ENCODE data around the gene ANP32B. TPM values are rescaled to one million over a fixed set of nuclear protein-coding genes. Genes with fewer than 3 reads are reported as not detected.

The ANP32B gene
- total and polyA plus RNA-seq, 4 experiments from 2014 or later = 70.4 to 168 (median 128) TPM

GRCh38 chr9:98043915-98044314 is 60.8 kb downstream of the ANP32B start:
- Mint-ChIP-seq H3K9me3 (peaks cover 0 to 5% (median 0%) of the 10 kb centered on the region in 8 donors), H3K27ac (no peak overlapping the region), H3K4me1 (peaks cover 9 to 25% (median 12%) of the 10 kb centered on the region in 4 donors), H3K36me3 (no peaks in the 10 kb centered on the region), H3K27me3 (peaks cover 4 to 7% of the 10 kb centered on the region in 2 donors), H3K4me3 (no peak overlapping the region)
- DNase-seq = no peak
- POLR2A ChIA-PET (ENCODE audit: partially characterized antibody) = no interaction called here
- Histone ChIP-seq H3K27me3 (ENCODE audit: insufficient read depth, low read length) (no peaks in the 10 kb centered on the region), H3K4me3 (ENCODE audit: low read length in 2 of 2) (no peak overlapping the region), H3K4me1 (ENCODE audit: insufficient read depth, low read length) (peaks cover 22% of the 10 kb centered on the region), H3K27ac (ENCODE audit: low read depth, low read length) (no peak overlapping the region), H3K9me3 (ENCODE audit: control insufficient read depth in 1 of 2, low read length in 2 of 2) (no peaks in the 10 kb centered on the region), H3K36me3 (ENCODE audit: insufficient read depth, low read length) (no peaks in the 10 kb centered on the region)
- CTCF ChIA-PET (ENCODE audit: partially characterized antibody) = interaction anchor here (0.9 to 2.8 kb wide), 7 partner anchors 9 to 220 kb away, joined by 3 to 21 read pairs (median 5); partner anchors contain the start of gene TRMO
- intact Hi-C loops (cut with micrococcal nuclease) = no loop called here

- Mint-ChIP-seq H3K9me3 (peaks cover 0 to 5% (median 0%) of the 10 kb centered on the region in 8 donors), H3K36me3 (no peaks in the 10 kb centered on the region), H3K4me3 (peak overlapping the region; percentile 65 to 88 (median 80)), H3K4me1 (peaks cover 11 to 31% (median 15%) of the 10 kb centered on the region in 4 donors), H3K27ac (peak overlapping the region; percentile 29 to 97 (median 89)), H3K27me3 (no peaks in the 10 kb centered on the region)
- Histone ChIP-seq H3K27ac (ENCODE audit: low read depth, low read length) (peak overlapping the region; percentile 9), H3K4me3 (ENCODE audit: low read length in 2 of 2) (peak overlapping the region; percentile 9 to 15), H3K36me3 (ENCODE audit: insufficient read depth, low read length) (no peaks in the 10 kb centered on the region), H3K9me3 (ENCODE audit: control insufficient read depth in 1 of 2, low read length in 2 of 2) (no peaks in the 10 kb centered on the region), H3K4me1 (ENCODE audit: insufficient read depth, low read length) (peaks cover 22% of the 10 kb centered on the region), H3K27me3 (ENCODE audit: insufficient read depth, low read length) (no peaks in the 10 kb centered on the region)
- CTCF ChIA-PET (ENCODE audit: partially characterized antibody) = interaction anchor here (0.6 to 2.8 kb wide), 16 partner anchors 8 to 218 kb away, joined by 3 to 21 read pairs (median 4); partner anchors contain the start of genes NANS, TBC1D2 and TRMO
- intact Hi-C loops (cut with micrococcal nuclease) = loop anchor here (1.0 kb wide), 1 partner anchor 11 kb away; the partner anchor contains the start of gene NANS
- DNase-seq = peak; percentile 60 to 80 (median 71)
- POLR2A ChIA-PET (ENCODE audit: partially characterized antibody) = interaction anchor here (0.8 to 2.1 kb wide), 11 partner anchors 11 to 348 kb away, joined by 3 to 19 read pairs (median 4); partner anchors contain the start of genes NANS, TBC1D2, TRIM14 and TRMO
Observed at GRCh38 chr9:98045234-98046179, 62.4 kb downstream of the ANP32B start.

GRCh38 chr9:98046180-98046543 is 63.0 kb downstream of the ANP32B start:
- H3K27me3 ChIP-seq (ENCODE audit: insufficient read depth, low read length) = no peaks in the 10 kb centered on the region
- no peaks in the 10 kb centered on the region for H3K36me3 ChIP-seq (ENCODE audit: insufficient read depth, low read length)
- Mint-ChIP-seq H3K4me3 (peak overlapping the region in 5 of 8 donors; percentile 76 to 88 (median 84)), H3K27ac (peak overlapping the region in 5 of 7 donors; percentile 29 to 95 (median 85)), H3K27me3 (no peaks in the 10 kb centered on the region), H3K9me3 (peaks cover 0 to 5% (median 0%) of the 10 kb centered on the region in 8 donors), H3K4me1 (peaks cover 11 to 35% (median 15%) of the 10 kb centered on the region in 4 donors), H3K36me3 (no peaks in the 10 kb centered on the region)
- POLR2A ChIA-PET (ENCODE audit: partially characterized antibody) = interaction anchor here (0.8 to 2.6 kb wide), 11 partner anchors 11 to 210 kb away, joined by 3 to 19 read pairs (median 7); partner anchors contain the start of genes NANS, TBC1D2, TRIM14 and TRMO
- H3K27ac ChIP-seq (ENCODE audit: low read depth, low read length) = no peak overlapping the region
- CTCF ChIA-PET (ENCODE audit: partially characterized antibody) = interaction anchor here (0.6 to 2.8 kb wide), 12 partner anchors 10 to 217 kb away, joined by 3 to 21 read pairs (median 6); partner anchors contain the start of genes NANS and TRMO
- no peak overlapping the region for H3K4me3 ChIP-seq (ENCODE audit: low read length in 2 of 2)
- no peaks in the 10 kb centered on the region for H3K9me3 ChIP-seq (ENCODE audit: control insufficient read depth in 1 of 2, low read length in 2 of 2)
- DNase-seq = no peak
- intact Hi-C loops (cut with micrococcal nuclease) = no loop called here
- H3K4me1 ChIP-seq (ENCODE audit: insufficient read depth, low read length) = peaks cover 22% of the 10 kb centered on the region

GRCh38 chr9:98047002-98047401 is 63.9 kb downstream of the ANP32B start:
- DNase-seq = no peak
- peak overlapping the region in 1 of 8 donors; percentile 20 for H3K4me3 Mint-ChIP-seq
- intact Hi-C loops (cut with micrococcal nuclease) = no loop called here
- H3K27me3 Mint-ChIP-seq = no peaks in the 10 kb centered on the region
- H3K9me3 Mint-ChIP-seq = peaks cover 0 to 5% (median 0%) of the 10 kb centered on the region in 8 donors
- peaks cover 11 to 38% (median 15%) of the 10 kb centered on the region in 4 donors for H3K4me1 Mint-ChIP-seq
- no peaks in the 10 kb centered on the region for H3K9me3 ChIP-seq (ENCODE audit: control insufficient read depth in 1 of 2, low read length in 2 of 2)
- no peaks in the 10 kb centered on the region for H3K36me3 Mint-ChIP-seq
- H3K27ac ChIP-seq (ENCODE audit: low read depth, low read length) = no peak overlapping the region
- H3K4me1 ChIP-seq (ENCODE audit: insufficient read depth, low read length) = peaks cover 22% of the 10 kb centered on the region
- POLR2A ChIA-PET (ENCODE audit: partially characterized antibody) = interaction anchor here (0.8 to 2.6 kb wide), 3 partner anchors 10 to 125 kb away, joined by 4 to 11 read pairs (median 5); partner anchors contain the start of genes NANS and TRMO
- no peaks in the 10 kb centered on the region for H3K36me3 ChIP-seq (ENCODE audit: insufficient read depth, low read length)
- no peak overlapping the region for H3K4me3 ChIP-seq (ENCODE audit: low read length in 2 of 2)
- CTCF ChIA-PET (ENCODE audit: partially characterized antibody) = interaction anchor here (1.4 to 2.5 kb wide), 4 partner anchors 10 to 159 kb away, joined by 4 to 11 read pairs (median 6); partner anchors contain the start of gene NANS
- no peaks in the 10 kb centered on the region for H3K27me3 ChIP-seq (ENCODE audit: insufficient read depth, low read length)
- H3K27ac Mint-ChIP-seq = peak overlapping the region in 1 of 7 donors; percentile 80

- no peak for DNase-seq
- no peak overlapping the region for H3K4me3 Mint-ChIP-seq
- H3K9me3 Mint-ChIP-seq = peaks cover 0 to 5% (median 0%) of the 10 kb centered on the region in 8 donors
- CTCF ChIA-PET (ENCODE audit: partially characterized antibody) = interaction anchor here (1.0 kb wide), 1 partner anchor 67 kb away, joined by 3 read pairs; the partner anchor contains the start of gene ANP32B
- intact Hi-C loops (cut with micrococcal nuclease) = no loop called here
- no peaks in the 10 kb centered on the region for H3K36me3 Mint-ChIP-seq
- no peak overlapping the region for H3K27ac ChIP-seq (ENCODE audit: low read depth, low read length)
- no peak overlapping the region for H3K4me3 ChIP-seq (ENCODE audit: low read length in 2 of 2)
- no peaks in the 10 kb centered on the region for H3K27me3 Mint-ChIP-seq
- no peaks in the 10 kb centered on the region for H3K36me3 ChIP-seq (ENCODE audit: insufficient read depth, low read length)
- H3K9me3 ChIP-seq (ENCODE audit: control insufficient read depth in 1 of 2, low read length in 2 of 2) = no peaks in the 10 kb centered on the region
- H3K4me1 Mint-ChIP-seq = peaks cover 11 to 38% (median 15%) of the 10 kb centered on the region in 4 donors
- peak overlapping the region in 1 of 7 donors; percentile 41 for H3K27ac Mint-ChIP-seq
- H3K4me1 ChIP-seq (ENCODE audit: insufficient read depth, low read length) = peaks cover 22% of the 10 kb centered on the region
- H3K27me3 ChIP-seq (ENCODE audit: insufficient read depth, low read length) = no peaks in the 10 kb centered on the region
- POLR2A ChIA-PET (ENCODE audit: partially characterized antibody) = interaction anchor here (1.3 kb wide), 1 partner anchor 206 kb away, joined by 4 read pairs; the partner anchor contains the start of gene TBC1D2
Observed at GRCh38 chr9:98049288-98050072, 66.3 kb downstream of the ANP32B start.

GRCh38 chr9:98050351-98050750 is 67.2 kb downstream of the ANP32B start:
- Histone ChIP-seq H3K27me3 (ENCODE audit: insufficient read depth, low read length) (no peaks in the 10 kb centered on the region), H3K4me1 (ENCODE audit: insufficient read depth, low read length) (peaks cover 15% of the 10 kb centered on the region), H3K27ac (ENCODE audit: low read depth, low read length) (no peak overlapping the region), H3K9me3 (ENCODE audit: control insufficient read depth in 1 of 2, low read length in 2 of 2) (no peaks in the 10 kb centered on the region), H3K4me3 (ENCODE audit: low read length in 2 of 2) (no peak overlapping the region), H3K36me3 (ENCODE audit: insufficient read depth, low read length) (no peaks in the 10 kb centered on the region)
- no peaks in the 10 kb centered on the region for H3K27me3 Mint-ChIP-seq
- ChIA-PET POLR2A (ENCODE audit: partially characterized antibody) (no interaction called here), CTCF (ENCODE audit: partially characterized antibody) (no interaction called here)
- H3K4me3 Mint-ChIP-seq = no peak overlapping the region
- DNase-seq = no peak
- H3K4me1 Mint-ChIP-seq = peaks cover 6 to 34% (median 10%) of the 10 kb centered on the region in 4 donors
- no peaks in the 10 kb centered on the region for H3K36me3 Mint-ChIP-seq
- intact Hi-C loops (cut with micrococcal nuclease) = no loop called here
- peak overlapping the region in 1 of 7 donors; percentile 43 for H3K27ac Mint-ChIP-seq
- peaks cover 0 to under 1% (median 0%) of the 10 kb centered on the region in 8 donors for H3K9me3 Mint-ChIP-seq
